ENCODE data around the gene ZNF287. TPM values are rescaled to one million over a fixed set of nuclear protein-coding genes. Genes with fewer than 3 reads are reported as not detected.

ZNF287 gene
- total and polyA plus RNA-seq, 2 donors (not counting 3 experiments of a cell fraction or from before 2014, with no cell fraction given): 3.6 to 5.5 TPM

GRCh38 chr17:16529906-16530305, 39.1 kb downstream of the ZNF287 start:
- ChIA-PET POLR2A (no interaction called here), CTCF (interaction anchor here (1.0 to 3.4 kb wide), 3 partner anchors 8 to 76 kb away, joined by 3 to 22 read pairs (median 16); no protein-coding TSS in a partner anchor)
- Histone ChIP-seq H3K4me1 (ENCODE audit: control insufficient read depth, extremely low read depth, insufficient read depth, low read length) (no peaks in the 10 kb centered on the region), H3K9me1 (replicated peaks; ENCODE audit: control insufficient read depth, extremely low read depth, insufficient read depth, low read length) (no peaks in the 10 kb centered on the region), H3K79me2 (ENCODE audit: control insufficient read depth, insufficient read depth, low read length) (no peaks in the 10 kb centered on the region), H2AFZ (ENCODE audit: low read depth, low read length) (no peak overlapping the region), H4K20me1 (replicated peaks; ENCODE audit: control insufficient read depth, extremely low read depth, insufficient read depth, low read length) (no peaks in the 10 kb centered on the region), H3K27ac (ENCODE audit: insufficient read depth, low read depth, low read length) (no peak overlapping the region), H3K9ac (replicated peaks; ENCODE audit: extremely low read depth, insufficient read depth, low read length) (no peak overlapping the region), H3K27me3 (ENCODE audit: control insufficient read depth in 2 of 2, insufficient read depth in 2 of 2, low read length in 2 of 2) (peaks cover 26 to 28% of the 10 kb centered on the region in 2 experiments), H3K4me3 (replicated peaks in 1 of 3; ENCODE audit: insufficient read depth in 1 of 3, low read depth in 1 of 3, low read length in 3 of 3) (no peak overlapping the region), H3K9me3 (replicated peaks; ENCODE audit: control insufficient read depth, insufficient read depth, low read length) (no peaks in the 10 kb centered on the region), H3K4me2 (ENCODE audit: insufficient read depth, low read length) (no peak overlapping the region), H3K36me3 (ENCODE audit: control insufficient read depth in 2 of 2, extremely low read depth in 1 of 2, insufficient read depth in 2 of 2, low read length in 2 of 2) (no peaks in the 10 kb centered on the region)
- dilution Hi-C loops (cut with MboI; ENCODE audit: extremely low pct_ligation_motif_present, low sequenced_read_pairs): no loop called here
- intact Hi-C loops (cut with micrococcal nuclease): no loop called here
- BruUV-seq (replicated peaks): no TSS peak
- TF ChIP-seq MYC (IDR thresholded peaks at IDR 0.05; ENCODE audit: low read depth, low read length) (no peak), GATA2 (IDR thresholded peaks at IDR 0.05; ENCODE audit: insufficient read depth, insufficient read length, low read depth, low read length) (no peak), JUN (IDR thresholded peaks at IDR 0.05; ENCODE audit: borderline replicate concordance, insufficient read depth, insufficient read length, low read depth) (no peak), EZH2 (IDR thresholded peaks at IDR 0.05; ENCODE audit: borderline replicate concordance, low read depth, low read length, severe bottlenecking) (no peak), CTCF (IDR thresholded peaks at IDR 0.05; ENCODE audit: extremely low read depth in 1 of 2, insufficient read depth in 1 of 2, low read depth in 1 of 2, low read length in 2 of 2) (no peak), POLR2A (IDR thresholded peaks at IDR 0.05; ENCODE audit: low read depth, low read length) (no peak), POLR2AphosphoS5 (IDR thresholded peaks at IDR 0.05; ENCODE audit: insufficient read depth, low read depth, low read length) (no peak), FOS (IDR thresholded peaks at IDR 0.05; ENCODE audit: borderline replicate concordance, insufficient read depth, low read length) (no peak), MAX (IDR thresholded peaks at IDR 0.05; ENCODE audit: insufficient read depth, insufficient read length) (no peak)
- no peak for FAIRE-seq
- no peak for DNase-seq (ENCODE audit: low read depth, low spot score)

All from endothelial cell of umbilical vein (primary cell).